ENCODE results near the gene TMEM131L.
"Not testable (repeated sequence)": the region's sequence is repeated elsewhere in the genome, so short reads cannot be mapped to it uniquely, and the experiment has no call there.

TMEM131L gene

DNA sequence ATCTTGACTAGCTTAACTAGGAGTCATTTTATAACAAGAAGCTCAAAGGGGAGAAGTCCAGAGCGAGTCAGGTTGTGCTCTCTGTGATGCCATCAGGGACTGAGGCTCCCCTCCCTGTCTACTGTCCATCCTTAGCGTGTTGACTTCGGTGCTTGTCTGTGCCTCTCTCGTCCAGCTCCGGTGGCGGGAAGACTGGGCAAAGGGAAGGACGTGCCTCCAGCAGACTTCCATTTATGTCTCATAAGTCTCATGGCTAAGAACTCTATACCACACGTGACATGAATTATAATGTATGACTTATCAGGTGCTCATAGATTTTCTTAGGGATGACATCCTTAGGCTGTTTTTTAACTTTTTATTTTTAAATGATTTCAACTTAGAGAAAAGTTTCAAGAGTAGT is 125.3 kb downstream of the TMEM131L start:
- no peak for DNase-seq

DNA sequence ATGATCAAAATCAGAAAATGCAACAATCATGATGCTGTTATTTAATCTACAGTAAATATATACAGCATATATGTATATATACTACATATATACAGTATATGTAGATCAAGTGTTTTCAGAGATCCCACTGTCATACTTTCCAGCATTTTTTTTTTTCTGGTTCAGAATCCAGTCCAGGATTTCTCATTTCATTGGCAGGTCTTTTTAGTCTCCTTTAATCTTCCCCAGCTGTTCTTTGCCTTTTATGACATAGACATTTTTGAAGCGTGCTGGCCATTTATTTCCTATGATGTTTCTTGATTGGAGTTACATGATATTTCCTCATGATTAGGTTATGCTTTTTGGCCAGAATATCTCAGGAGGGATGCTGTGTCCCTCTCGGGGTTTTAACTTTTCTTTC is 125.9 kb downstream of the TMEM131L start:
- DNase-seq = no peak

GRCh38 chr4:153593161-153593560 is 127.0 kb downstream of the TMEM131L start:
- DNase-seq = no peak

DNA sequence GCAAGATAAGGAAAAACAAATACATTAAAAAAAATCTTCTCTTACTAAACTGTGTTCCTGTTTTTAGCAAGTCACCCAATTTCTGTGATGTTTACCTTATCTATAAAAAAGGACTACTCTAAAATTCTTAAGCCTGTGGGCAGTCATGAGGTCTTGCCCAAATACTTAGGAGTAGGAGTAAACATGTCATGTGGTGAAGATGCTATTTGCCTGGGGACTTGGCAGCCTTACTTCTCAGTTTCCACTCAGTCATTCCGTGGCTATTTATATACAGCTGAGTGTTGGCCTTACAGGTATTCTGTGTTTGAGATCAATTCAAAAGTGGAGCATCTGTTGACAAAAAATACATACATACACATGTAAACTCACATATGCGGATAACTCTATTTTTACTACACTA is 128.1 kb downstream of the TMEM131L start:
- DNase-seq = no peak

DNA sequence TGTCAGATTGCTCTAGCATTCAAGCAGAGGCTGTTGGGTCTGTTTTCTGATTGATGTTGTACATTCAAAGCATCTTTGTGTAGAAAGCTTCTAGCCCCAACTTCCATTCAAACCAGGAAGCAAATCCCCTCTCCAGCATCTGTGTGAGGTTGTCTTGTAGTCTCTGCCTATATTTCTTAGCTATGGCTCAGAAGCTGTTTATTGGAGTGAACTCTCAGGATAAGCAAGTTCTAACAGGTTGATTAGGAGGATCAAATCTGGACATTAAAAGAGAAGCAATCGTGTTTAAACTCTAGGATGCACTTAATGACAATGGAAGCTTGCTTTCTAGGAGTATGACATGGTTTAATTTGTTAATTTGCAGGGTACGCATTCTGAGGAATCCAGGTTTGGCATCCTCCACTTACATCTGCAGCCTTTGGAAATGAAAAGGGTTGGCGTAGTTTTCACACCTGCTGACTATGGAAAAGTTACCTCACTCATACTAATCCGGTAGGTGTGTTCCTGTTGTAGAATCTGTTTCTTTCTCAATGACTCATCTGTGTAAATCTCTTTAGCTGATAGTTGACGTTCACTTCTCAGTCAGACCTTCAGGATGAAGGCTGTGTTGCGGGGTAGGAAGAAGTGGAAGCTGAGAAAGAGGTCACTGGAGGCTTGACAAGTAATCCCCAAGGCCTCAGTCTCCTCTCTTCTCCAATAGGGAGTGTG is 129.9 kb downstream of the TMEM131L start:
- DNase-seq = peak; percentile 21

DNA sequence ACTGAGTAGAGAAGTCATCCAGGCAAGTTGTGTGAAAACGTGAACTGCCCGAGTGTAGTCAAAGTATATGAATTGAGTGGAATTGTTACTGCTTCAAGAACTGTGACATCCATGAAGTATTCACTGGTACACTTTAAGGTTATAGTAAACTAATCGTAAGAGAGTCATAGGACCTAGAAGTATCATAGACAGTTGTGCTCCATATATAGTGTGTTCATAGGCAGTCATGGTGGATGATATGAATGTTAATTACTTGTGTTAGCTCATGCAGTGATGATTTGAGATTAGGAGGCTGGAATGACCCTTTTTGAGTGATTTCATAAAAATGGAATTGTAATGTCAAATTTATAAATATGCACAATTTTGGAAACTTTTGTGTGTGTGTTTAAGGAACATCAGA is 136.6 kb downstream of the TMEM131L start:
- no peak for DNase-seq

DNA sequence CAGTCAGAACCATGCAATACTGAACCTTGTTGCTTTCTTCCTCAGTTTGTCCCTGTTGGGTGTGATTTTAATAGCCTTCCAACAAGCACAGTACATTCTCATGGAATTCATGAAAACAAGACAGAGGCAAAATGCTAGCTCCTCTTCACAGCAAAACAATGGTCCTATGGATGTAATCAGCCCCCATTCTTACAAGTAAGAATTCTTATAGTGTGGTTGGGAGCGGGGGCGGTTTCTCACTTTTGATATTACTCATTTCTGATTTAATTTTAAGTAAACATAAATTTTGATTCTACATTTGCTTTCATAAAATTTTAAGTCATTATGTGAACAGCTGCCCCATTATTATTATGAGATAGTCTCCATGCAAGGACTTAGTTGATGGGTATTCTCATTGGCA is 137.1 kb downstream of the TMEM131L start:
- peak; percentile 55 for DNase-seq

GRCh38 chr4:153603835-153604234 is 137.7 kb downstream of the TMEM131L start:
- no peak for DNase-seq

GRCh38 chr4:153609070-153609469 is 142.9 kb downstream of the TMEM131L start:
- not testable (repeated sequence) for DNase-seq

- no peak for DNase-seq
Observed at GRCh38 chr4:153610623-153611376, 144.6 kb downstream of the TMEM131L start.

DNA sequence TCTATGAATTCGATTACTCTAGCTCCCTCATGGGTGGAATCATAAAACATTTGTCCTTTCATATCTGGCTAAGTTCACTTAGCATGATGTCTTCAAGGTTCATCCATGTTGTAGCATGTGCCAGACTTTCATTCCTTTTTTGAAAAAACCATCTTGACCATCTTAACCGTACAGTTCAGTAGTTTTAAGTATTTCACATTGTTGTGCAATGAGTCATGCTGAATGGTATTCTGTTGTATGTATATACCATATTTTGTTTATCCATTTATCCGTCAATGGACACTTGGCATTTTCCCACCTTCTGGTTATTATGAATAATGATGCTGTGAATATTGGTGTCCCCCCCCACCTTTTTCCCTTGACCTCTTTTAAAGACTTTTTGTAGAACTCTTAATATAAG is 145.5 kb downstream of the TMEM131L start:
- DNase-seq = no peak

- DNase-seq = no peak
Observed at GRCh38 chr4:153612878-153613277, 146.7 kb downstream of the TMEM131L start.

DNA sequence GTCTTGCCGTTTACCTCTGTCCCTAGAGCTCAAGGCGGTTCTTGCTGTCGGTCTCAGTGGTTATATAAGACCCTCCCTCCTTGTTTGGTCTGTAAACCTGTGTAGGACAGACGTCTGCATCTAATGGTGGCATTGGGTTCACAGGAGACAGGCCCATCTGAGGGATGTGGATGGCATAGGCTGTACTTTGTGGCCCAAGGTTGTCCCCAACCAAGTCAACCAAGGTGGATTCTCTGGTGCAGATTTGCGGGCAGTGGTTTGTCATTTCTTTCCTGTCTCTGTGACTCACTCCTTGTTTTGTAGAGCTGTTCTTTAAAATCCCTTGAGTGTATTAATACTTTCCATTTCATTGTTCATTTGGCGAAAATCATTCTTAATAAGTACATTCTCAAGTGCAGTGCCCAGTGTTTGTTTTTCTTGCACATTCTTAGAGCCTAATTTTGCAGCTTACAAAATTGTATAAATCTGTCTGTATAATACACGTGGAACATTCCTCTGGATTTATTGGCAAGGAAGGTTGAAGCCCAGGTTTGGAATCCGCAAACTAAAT is 149.9 kb downstream of the TMEM131L start:
- DNase-seq = peak; percentile 73

GRCh38 chr4:153618833-153619232 is 152.7 kb downstream of the TMEM131L start:
- DNase-seq = no peak

GRCh38 chr4:153619811-153620210 is 153.7 kb downstream of the TMEM131L start:
- DNase-seq = no peak

GRCh38 chr4:153620352-153620751 is 154.2 kb downstream of the TMEM131L start:
- no peak for DNase-seq

- DNase-seq = no peak
Observed at GRCh38 chr4:153622093-153622492, 155.9 kb downstream of the TMEM131L start.

DNA sequence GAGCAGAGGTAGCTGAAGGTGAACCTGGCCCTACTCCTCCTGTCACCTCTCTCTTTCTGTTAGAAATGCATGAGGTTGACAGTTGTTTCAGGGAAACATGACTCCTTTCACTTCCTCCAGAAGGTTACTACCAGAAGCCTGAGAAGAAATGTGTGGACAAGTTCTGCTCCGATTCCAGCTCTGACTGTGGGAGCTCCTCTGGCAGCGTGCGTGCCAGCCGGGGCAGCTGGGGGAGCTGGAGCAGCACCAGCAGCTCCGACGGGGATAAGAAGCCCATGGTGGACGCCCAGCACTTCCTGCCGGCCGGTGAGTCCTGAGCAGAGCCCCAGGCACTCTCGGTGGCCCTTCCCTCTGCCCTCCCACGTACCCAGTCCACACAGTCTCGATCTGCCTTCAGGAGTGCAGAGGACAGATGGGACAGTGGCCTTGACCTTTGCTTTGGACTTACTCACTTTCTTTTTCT is 156.6 kb downstream of the TMEM131L start:
- DNase-seq = no peak

GRCh38 chr4:153623491-153623890 is 157.3 kb downstream of the TMEM131L start:
- DNase-seq = no peak

- DNase-seq = no peak
Observed at GRCh38 chr4:153628796-153629315, 162.7 kb downstream of the TMEM131L start.

GRCh38 chr4:153629776-153630175 is 163.6 kb downstream of the TMEM131L start:
- no peak for DNase-seq

- DNase-seq = no peak
Observed at GRCh38 chr4:153634738-153635353, 168.7 kb downstream of the TMEM131L start.

GRCh38 chr4:153635846-153636245 is 169.7 kb downstream of the TMEM131L start:
- no peak for DNase-seq

Data from stimulated activated CD4-positive, alpha-beta T cell treated with anti-CD3 and anti-CD28 coated beads, Interleukin-15, amount 100 ng/mL, for 24 hours (primary cell).